Stimulated activated CD8-positive, alpha-beta memory T cell treated with anti-CD3 and anti-CD28 coated beads, Interleukin-2, amount 100 ng/mL, for 48 hours (primary cell): ENCODE data around the gene APOD.
A peak's percentile ranks its signal among the peaks of the same experiment; 100 is the strongest.

Source experiments
- DNase-seq, 2 donors: peaks; one replicate each; pipeline ENCODE4 v3.0.0-alpha.2; 2020; ENCODE audit warnings: low read depth in 2 of 2

APOD gene

DNA sequence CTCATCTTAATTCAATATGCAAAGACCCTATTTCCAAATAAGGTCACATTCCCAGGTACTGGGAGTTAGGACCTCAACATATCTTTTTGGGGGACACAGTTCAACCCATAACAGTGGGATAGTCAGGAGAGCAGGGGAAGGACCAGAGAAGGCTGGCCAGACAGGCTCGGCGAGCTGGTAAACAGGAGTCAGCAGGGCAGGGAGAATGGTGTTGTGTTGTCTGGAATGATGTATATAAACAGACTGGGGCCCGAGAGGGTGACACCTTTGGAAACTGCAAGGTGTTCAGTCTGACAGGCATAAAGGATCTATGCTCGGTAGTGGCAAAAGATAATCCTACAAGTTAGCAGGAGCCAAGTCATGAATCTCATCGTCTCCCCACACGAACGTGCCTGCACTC is 30.5 kb downstream of the APOD start:
- no peak for DNase-seq

DNA sequence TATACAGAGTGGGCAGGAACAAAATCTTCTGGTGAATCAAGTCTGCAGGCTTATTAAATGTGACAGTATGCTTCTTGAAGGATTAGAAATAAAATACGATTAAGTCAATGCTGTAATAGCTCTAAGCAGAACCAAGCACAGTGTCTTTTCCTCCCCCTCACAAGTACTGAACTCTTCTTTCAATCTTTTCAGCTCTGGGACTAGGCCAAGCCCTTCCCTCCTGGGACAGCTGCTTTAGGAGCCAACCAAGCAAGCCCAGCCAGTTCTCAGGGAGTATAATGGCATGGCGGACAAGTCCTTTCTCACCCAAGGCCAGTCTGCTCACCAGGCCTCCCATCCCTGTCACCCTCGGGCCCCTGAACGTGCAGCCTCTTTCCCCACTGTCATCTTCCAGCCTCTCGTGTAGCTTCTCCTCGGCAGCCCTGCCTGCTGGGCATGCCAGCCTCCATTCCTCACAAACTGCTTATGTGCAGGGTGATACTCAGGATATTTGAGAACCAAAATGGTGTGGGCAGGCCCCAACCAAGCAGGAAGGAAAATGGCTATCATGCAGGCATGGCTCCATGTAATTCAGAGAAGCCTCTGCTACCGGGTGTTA is 32.3 kb downstream of the APOD start:
- DNase-seq = no peak

DNA sequence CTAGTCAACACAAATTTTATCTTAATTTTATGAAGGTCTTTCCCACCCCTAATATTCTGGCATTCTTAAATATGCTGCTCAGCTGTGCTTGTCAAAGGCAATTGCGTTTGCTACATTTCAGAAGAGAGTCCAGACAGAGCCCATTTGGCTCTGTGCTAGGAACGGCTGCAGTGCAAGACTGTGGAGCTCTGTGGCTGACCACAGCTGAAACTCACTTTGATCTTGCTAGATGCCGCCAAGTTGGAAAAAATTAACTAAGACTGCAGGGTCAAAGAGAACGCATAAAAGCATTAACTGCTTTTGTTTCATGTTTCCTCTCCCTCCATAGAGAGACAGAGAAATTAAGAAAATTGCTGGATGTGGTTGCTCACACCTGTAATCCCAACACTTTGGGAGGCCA is 33.0 kb downstream of the APOD start:
- no peak for DNase-seq

DNA sequence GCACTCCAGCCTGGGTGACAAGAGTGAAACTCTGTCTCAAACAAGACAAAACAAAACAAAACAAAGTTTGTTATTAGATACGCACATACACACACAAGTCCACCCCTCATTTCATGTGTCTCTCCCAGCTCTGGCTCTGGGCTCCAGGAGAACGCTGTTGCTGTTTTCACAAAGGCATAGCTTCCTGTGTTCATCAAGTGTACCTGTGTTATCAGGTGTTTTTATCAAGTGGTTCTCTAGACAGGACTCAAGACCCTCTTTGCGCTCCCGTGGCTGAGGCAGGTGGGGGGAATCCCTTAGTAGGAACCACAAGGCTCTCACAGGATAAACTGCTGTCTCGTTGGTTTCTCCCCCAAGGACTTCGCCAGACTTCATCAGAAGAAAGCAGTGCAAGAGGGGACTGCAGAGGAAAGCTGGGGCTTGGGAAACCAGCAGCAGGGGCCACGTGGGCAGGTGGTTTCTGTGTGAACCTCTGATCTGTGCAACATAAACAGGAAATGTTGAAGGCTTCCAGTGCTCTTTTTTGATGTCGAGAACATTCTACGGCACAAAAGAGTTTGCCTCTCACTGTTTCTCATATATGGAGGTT is 33.7 kb downstream of the APOD start:
- peak; percentile 46 to 63 for DNase-seq

DNA sequence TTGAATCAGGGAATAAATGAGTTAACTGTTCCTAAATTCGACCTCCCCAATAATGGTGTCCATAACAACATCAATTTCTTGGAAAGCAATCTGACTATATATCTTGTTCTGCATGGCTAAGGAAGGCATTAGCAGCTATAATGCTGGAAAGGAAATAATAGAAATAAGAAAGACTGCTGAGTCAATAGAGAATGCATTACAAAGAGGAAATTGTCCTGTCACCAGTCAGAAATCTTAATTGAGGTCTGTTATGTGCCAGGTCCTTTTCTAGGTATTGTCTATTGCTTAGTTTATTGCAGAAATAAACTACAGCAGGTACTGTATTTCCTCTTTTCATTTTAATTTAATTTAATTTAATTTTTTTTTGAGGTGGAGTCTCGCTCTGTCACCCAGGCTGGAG is 34.8 kb downstream of the APOD start:
- DNase-seq = no peak

DNA sequence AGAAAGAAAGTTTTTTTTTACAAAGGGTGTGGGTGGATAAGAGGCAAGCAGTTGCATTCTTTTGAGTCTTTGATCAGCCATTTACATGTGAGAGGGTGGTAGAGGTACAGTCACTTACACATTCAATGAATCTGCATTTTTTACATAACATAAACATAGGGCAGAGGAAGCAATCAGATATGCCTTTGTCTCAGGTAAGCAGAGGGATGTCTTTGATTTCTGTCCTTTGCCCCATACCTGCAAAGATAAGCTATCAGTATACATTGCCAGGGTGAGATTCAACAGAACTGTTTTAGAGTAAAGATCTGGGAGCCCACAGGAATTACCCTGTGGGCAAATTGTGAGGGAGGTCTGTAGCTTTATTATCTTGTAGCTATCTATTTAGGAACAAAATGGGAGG is 35.2 kb downstream of the APOD start:
- DNase-seq = no peak

DNA sequence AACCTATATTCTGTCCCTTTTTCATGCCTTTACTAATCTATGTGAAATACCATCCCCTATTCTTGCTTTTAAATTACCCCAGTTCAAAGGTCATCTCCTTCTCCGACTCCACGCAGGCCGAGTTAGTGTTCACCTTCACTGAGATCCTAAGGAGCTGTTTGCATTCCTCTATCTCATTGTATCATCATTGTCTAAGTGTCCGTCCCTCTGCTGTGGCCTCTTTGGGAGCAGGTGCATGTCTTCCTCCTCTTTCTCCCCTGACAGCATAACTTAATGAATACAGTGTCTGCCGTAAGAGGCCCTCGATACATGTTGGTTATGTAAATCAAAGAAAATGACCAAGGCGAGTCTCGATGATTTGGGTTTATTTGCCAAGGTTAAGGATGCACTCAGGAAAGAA is 35.7 kb downstream of the APOD start:
- DNase-seq = no peak

DNA sequence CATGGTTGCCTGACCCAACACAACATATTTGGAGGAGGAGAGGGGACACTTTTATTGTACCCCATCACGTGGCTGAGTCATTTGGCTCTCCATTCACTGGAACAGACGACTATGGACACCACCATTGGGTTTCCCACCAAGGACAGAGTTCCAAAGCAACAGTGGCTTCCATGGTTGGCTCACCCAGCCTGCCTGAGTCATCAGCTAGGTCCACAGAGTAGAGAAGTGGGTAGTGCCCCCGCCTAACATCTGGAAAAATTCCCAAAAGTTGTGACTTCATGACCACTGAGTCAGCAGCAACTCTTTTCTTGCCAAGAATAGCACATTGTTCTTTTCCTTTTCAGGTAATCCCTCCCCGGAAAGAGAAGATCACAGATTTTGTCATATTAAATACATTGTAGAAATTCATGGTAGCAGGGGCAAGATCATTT is 37.6 kb downstream of the APOD start:
- DNase-seq = no peak

DNA sequence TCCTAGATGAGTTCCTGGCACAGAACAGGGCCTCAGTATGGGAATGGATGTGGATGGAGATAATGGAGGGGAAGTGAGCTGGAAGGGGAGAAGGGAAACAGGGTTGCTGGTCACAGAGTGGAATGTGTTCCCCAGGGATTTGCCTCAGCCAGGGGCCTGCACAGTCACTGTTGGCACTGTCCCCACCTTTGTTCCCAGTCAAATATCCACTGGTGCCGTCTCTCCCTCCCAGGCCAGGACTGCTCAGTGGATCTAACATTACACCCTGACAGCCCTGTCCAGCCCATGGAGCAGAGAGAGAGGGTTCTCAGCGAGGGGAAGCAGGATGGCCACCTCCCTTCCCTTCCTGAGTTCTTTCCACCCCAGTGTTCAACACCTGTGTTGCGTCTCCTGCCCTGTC is 39.1 kb downstream of the APOD start:
- no peak for DNase-seq

DNA sequence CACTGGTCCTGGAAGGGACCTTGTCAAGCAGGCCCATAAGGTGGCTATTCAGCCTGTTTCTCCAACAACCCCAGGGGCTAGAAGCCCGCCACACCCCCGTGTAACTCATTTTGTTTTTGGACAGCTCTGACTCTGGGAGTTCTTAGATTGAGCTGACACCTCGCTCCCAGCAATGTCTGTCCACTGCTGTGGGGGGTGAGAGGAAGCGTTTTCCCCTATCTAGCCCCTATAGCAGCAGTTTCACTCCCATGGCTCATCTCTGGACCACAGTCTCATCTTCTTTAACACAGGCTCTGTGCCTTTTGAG is 39.6 kb downstream of the APOD start:
- DNase-seq = no peak

DNA sequence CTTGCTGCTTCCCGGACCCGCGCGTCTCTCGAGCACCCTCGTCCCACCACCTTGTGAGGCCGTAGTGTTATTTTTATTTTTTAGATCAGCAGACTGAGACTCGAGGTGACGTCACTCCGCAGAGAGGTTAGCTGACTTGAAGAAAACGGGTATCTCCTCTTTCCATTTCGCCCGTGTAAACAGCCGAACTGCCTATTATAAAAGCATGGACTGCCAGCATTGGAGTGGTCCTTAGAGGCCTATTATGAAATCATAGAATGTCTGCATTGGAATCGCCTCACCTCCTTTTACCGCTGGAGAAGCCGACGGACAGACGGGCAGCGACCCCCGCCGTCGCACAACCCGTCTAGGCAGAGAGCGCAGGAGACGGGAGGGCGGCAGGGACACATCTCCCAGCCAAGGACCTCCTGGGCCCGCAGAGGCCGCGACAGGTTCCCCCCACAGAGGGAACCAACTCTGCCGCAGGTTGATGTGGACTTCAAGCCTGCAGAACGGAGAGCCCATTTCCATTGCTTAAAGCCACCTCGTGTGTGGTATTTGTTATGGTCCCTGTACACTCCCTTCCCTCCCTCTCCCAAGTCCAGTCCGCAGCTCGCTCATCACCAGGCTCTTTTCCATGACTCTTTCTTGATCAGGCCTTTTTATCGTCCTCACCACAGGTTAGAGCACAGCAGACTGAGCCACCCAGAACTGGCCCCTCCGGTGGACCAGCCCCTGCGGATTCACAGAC is 40.1 kb downstream of the APOD start:
- DNase-seq = no peak

DNA sequence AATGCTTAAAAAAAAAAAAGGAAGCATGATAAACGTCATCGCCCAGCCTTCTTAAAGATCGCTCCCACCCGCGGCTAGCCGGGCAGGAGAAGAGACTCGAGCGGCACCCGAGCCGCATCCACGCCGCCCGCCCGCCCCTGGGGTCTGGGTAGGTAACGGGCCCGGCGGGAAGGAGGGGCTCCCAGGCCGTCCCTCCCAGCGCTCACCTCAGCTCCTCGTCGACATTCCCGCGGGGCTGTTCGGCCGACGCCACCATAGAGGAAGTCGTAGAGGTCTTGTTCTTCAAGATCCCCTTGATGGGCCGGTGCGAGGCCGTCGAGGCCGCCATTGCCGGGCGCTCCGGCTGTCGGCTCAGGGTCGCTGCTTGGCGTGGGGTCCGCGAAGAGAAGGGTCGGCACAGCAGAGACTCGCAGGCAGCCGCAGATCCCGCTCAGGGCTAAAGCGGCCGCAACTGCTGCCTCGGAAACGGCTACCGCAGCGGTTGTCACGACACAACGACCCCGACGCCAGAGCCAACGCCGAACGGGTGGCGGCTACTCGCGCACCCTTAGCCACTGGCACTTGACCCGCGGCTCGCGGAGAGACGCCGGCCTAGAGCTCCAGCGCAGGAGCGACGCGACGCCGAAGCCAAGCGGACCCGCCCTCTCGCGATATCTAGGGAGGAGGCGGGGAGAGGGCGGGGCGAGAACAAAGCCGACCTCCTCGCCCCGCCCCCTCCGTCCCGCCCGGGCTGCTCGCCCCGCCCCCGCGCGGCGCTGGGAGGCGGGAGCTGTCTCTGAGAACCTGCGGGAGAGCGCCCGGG is 40.8 kb downstream of the APOD start, which contains the start of gene PPP1R2:
TSS of gene PPP1R2 (minus strand) at position 628 of the 802 bp plus-strand sequence. CDS start at position 328, 300 bp downstream.
- DNase-seq = peak; percentile 84 to 90

DNA sequence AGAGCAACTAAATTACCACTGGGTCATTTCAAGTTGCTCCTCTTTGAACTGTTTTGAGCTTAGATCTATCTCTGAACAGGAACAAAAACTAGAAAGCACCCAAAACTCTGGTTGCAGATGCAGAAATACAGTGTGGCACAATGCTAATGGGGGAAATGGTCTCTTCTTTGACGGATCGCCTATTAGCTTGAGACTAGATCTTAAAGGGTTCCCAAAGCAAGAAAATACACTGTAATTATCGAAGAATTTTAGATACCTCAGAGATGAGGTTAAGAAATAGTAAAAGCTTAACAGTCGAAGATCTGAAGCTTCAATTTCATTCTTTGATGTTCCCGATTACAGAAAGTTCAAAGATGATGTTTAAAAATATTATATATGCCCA is 41.4 kb downstream of the APOD start:
- DNase-seq = no peak

DNA sequence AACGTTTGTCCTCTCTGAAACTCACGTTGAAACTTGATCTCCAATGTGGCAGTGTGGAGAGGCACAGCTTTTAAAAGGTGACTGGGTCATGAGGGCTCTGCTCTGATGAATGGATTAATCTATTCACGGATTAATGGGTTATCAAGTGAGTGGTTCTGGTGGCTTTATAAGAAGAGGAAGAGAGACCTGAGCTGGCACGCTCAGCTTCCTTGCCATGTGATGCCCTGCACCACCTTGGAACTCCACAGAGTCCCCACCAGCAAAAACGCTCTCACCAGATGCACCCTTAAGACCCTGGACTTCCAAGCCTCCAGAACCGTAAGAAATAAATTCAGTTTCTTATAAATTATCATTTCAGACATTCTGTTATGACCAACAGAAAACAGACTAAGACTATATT is 43.2 kb downstream of the APOD start:
- no peak for DNase-seq

DNA sequence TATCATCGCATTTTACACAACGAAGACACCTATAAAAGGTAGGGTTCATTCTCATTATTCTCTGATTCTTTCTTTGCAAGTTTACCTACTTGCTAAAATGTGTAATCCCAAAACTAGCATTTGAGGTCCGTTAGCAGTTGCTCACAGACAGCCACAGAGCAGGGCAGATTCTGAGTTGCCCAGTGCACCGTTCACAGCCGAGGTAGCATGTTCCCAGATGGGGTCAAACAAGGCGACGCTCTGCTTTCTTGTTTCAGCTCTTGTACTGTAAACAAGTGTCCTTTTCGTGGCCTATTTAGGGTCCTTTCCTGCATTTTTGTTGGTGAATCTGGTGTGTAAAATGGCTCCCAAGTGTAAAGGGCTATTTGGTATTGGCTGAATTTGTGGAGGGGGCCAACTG is 43.7 kb downstream of the APOD start:
- DNase-seq = peak in 1 of 2 donors; percentile 41

DNA sequence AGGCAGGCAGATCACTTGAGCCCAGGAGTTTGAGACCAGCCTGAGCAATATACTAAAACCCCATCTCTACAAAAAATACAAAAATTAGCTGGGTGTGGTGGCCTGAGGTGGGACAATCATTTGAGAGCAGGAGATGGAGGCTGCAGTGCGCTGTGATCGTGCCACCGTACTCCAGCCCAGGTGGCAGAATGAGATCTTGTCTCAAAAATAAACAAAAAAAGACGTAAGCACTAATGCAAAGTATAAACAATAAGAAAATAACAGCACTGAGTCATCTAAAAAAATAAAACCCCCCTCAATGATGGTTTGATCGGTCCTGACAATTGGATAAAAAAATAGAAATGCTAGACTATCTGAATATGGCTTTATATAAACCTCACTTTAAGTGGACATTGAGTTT is 44.3 kb downstream of the APOD start:
- no peak for DNase-seq

DNA sequence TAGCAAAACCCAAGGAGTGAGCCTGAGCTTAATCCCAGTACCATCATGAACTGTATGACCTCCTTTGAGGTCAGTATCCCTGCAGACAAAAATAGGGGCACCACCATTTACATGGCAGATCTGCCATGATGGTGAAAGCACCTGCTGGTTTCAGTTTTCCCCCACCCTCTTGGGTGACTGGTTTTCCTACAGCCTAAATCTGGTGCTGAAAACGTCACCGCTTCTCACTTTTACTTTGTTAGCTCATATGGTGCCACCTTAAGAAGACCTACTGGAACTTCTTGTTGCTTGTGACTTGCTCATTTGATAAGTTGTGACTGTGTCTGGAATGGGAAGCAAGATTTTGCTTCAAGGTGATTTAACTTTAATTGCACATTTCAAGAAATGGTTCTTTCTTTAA is 45.7 kb downstream of the APOD start:
- peak in 1 of 2 donors; percentile 32 for DNase-seq

DNA sequence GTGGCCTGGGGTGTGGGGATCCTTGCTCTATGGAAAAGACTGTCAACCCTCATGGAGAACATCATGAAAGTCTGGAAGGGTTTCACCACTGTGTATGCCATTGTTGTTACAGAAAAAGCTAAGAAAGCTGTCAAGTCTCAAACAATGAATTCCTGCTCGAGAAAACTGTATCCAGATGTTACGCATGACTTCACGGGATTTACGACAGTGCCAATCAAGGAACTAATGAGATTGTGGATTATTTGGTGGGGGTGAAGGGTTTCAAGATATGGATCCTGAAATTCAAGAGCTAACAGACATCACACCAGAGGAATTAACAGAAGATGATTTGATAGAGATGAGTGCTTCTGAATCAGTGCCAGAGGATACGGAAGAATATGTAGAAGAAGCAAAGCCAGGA is 48.4 kb downstream of the APOD start:
- DNase-seq = no peak

DNA sequence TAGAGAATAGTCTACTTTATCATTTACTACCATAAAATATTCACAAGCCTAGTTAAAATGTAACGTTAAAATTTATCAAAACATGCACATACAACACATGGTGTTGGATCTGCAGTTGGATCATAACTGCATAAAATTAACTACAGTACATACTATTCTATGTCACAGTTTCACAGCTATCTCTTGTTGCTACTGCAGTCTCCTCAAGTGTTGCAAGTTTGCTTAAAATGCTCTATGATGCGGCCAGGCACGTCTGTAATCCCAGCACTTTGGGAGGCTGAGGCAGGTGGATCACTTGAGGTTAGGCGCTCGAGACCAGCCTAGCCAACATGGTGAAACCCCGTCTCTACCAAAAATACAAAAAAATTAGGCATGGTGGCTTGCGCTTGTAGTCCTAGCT is 50.9 kb downstream of the APOD start:
- no peak for DNase-seq

DNA sequence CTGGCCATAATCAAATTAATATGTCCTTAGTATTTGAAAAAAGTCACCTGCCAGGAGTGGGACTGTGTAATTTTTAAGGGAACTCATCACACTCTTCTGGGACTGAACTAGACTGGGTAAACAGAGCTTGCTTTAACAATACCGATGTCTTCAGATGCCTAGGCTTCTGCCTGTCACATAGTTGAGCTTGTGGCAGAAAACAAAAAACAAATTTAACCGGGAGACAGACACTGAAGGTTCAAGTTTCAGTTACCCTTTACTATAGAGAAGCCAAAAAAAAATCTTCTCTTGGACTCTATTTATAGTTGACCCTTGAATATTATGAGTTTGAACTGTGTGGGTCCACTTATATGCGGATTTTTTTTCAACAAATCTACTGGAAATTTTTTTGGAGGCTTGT is 51.4 kb downstream of the APOD start:
- DNase-seq = no peak

DNA sequence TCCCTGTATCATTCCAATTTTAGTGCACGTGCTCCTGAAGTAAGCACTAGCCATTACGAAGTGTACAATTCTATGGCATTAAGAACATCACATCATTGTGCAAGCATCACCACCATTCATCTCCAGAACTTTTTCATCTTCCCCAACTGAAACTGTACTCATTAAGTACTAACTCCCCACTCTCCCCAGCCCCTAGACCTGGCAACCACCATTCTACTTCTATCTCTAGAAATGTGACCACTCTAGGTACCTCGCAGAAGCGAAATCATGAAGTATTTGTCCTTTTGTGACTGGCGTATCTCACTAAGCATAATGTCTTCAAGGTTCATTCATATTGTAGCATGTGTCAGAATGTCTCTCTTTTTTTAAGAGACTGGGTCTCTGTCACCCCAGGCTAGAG is 52.1 kb downstream of the APOD start:
- no peak for DNase-seq

DNA sequence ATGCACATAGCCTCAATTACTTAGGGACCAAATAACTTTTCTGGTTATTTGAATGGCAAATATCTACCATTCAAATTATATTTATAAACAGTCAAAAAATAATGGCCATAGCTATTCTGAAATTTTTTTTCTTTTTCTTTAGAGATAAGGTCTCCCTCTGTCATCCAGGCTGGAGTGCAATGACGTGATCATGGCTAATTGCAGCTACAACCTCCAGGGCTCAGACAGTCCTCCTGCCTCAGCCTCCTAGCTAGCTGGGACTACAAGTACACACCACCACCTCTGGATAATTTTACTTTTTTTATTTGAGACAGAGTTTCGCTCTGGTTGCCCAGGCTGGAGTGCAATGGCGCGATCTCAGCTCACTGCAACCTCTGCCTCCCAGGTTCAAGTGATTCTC is 57.2 kb downstream of the APOD start:
- DNase-seq = no peak
